ENCODE measurements around the gene APBB1.

DNA sequence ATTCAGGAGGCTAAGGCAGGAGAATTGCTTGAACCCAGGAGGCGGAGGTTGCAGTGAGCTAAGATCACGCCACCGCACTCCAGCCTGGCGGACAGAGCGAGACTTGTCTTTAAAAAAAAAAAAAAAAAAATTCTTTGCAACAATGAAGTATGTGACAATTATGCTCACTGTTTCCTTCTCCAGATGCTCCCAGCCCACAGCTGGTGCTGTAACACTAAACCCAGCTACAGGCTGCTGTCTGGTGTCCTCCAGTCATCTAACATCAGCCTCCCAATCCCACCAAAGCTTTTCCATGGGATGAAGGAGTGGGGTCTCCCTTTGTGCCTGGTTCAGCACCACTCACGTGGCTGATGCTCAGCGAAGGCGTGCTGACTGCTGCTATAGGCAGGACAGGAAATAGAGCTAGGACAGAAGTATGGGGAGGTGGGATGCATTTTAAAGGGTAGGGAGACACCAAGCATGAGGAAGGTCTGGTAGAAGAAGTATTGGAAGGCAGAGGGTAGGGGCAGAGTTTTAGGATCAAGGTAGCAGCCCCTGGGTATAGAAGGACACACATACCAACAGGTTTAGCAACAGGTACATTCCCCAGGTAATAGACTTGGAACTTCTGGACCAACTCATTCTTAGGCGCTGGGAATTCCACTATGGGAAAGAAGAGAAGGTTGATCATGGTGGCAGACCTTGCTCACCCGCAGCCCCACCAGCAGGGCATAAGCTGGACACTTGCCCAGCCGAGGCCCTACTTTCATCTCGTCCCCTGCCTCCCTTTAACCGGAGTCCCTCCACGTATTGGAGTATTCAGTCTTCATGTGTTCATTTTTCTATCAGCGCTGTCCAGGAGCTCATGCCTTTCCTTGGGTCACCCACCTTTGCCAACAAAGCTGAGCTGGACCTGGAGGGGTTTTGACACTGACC is 18.2 kb downstream of the APBB1 start:
- TF ChIP-seq, protein P1, sequence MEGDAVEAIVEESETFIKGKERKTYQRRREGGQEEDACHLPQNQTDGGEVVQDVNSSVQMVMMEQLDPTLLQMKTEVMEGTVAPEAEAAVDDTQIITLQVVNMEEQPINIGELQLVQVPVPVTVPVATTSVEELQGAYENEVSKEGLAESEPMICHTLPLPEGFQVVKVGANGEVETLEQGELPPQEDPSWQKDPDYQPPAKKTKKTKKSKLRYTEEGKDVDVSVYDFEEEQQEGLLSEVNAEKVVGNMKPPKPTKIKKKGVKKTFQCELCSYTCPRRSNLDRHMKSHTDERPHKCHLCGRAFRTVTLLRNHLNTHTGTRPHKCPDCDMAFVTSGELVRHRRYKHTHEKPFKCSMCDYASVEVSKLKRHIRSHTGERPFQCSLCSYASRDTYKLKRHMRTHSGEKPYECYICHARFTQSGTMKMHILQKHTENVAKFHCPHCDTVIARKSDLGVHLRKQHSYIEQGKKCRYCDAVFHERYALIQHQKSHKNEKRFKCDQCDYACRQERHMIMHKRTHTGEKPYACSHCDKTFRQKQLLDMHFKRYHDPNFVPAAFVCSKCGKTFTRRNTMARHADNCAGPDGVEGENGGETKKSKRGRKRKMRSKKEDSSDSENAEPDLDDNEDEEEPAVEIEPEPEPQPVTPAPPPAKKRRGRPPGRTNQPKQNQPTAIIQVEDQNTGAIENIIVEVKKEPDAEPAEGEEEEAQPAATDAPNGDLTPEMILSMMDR (IDR thresholded peaks at IDR 0.05) = no peak
- no peak for TF ChIP-seq EP300 (IDR thresholded peaks at IDR 0.05)

Data from stomach (tissue), 4 donors.